ENCODE data around the gene NPIPB2. TPM values are rescaled to one million over a fixed set of nuclear protein-coding genes. Genes with fewer than 3 reads are reported as not detected.
A peak's percentile ranks its signal among the peaks of the same experiment; 100 is the strongest.
"Not testable (repeated sequence)": the region's sequence is repeated elsewhere in the genome, so short reads cannot be mapped to it uniquely, and the experiment has no call there.

NPIPB2 gene
- total and polyA plus RNA-seq, 10 of the 15 experiments (the other 5 are each of a cell fraction or from before 2014, with no cell fraction given): 1.9 to 29.3 (median 10.8) TPM

GRCh38 chr16:11972128-11972527, 30.3 kb upstream of the NPIPB2 start:
- Histone ChIP-seq H3K4me2 (ENCODE audit: control insufficient read depth, insufficient read depth) (no peak overlapping the region), H3K79me2 (ENCODE audit: control insufficient read depth, insufficient read depth, low read length) (peaks cover 33% of the 10 kb centered on the region), H3K4me3 (no peak overlapping the region), H2AFZ (ENCODE audit: control insufficient read depth, low read depth, low read length) (no peak overlapping the region), H4K20me1 (ENCODE audit: control insufficient read depth, insufficient read depth) (no peaks in the 10 kb centered on the region), H3K4me1 (ENCODE audit: control insufficient read depth, insufficient read depth, low read length) (peaks cover 19% of the 10 kb centered on the region), H3K36me3 (ENCODE audit: control insufficient read depth in 2 of 2, insufficient read depth in 2 of 2, low read length in 1 of 2) (peaks cover 0 to 32% of the 10 kb centered on the region in 2 experiments; a peak in 3 of 4 replicates), H3K9ac (ENCODE audit: control insufficient read depth, insufficient read depth, low read length) (no peak overlapping the region), H3K9me3 (replicated peaks; ENCODE audit: control insufficient read depth, insufficient read depth, low read length) (no peaks in the 10 kb centered on the region), H3K27ac (ENCODE audit: control insufficient read depth, insufficient read depth) (no peak overlapping the region), H3K27me3 (replicated peaks in 1 of 2; ENCODE audit: control insufficient read depth in 2 of 2, insufficient read depth in 2 of 2, low read length in 1 of 2) (no peaks in the 10 kb centered on the region)
- ChIA-PET SMC1A (ENCODE audit: uncharacterized antibody, unreplicated experiment) (interaction anchor here (0.7 to 2.6 kb wide), 5 partner anchors 8 to 23 kb away, joined by 3 to 10 read pairs (median 6); partner anchors contain the start of gene TNFRSF17), POLR2A (interaction anchor here (1.3 kb wide), 1 partner anchor 17 kb away, joined by 4 read pairs; no protein-coding TSS in a partner anchor), CTCF (interaction anchor here (1.1 to 2.4 kb wide), 4 partner anchors 13 to 96 kb away, joined by 3 to 12 read pairs (median 4); no protein-coding TSS in a partner anchor), RAD21 (ENCODE audit: unreplicated experiment) (no interaction called here)
- intact Hi-C loops (cut with micrococcal nuclease; ENCODE audit: unreplicated experiment): no loop called here
- TF ChIP-seq CTCF (IDR thresholded peaks at IDR 0.05 in 2 of 3, conservative IDR thresholded peaks at IDR 0.05 in 1 of 3; ENCODE audit: control insufficient read depth in 2 of 3, extremely low read depth in 1 of 3, insufficient read depth in 1 of 3, low read depth in 3 of 3, low read length in 3 of 3): peak; percentile 18 to 28 (median 21); a peak in 2 of 6 replicates
- no peak for TF ChIP-seq BACH1 (IDR thresholded peaks at IDR 0.05; ENCODE audit: borderline replicate concordance)
- ATAC-seq (no peak), DNase-seq (ENCODE audit: low read depth, low spot score) (no peak), FAIRE-seq (no peak)
- 74% methylated on average over 11 of the region's 11 CpGs for WGBS (ENCODE audit: insufficient coverage, insufficient replicate concordance, low lambda C conversion rate, missing lambda C conversion rate)
- in situ Hi-C loops (cut with MboI): loop anchor here (10.0 kb wide), 1 partner anchor 1007 kb away; no protein-coding TSS in a partner anchor
- BruUV-seq (replicated peaks): no TSS peak

GRCh38 chr16:11970292-11970691, 28.4 kb upstream of the NPIPB2 start:
- Histone ChIP-seq H3K4me1 (ENCODE audit: control insufficient read depth, insufficient read depth, low read length) (peaks cover 19% of the 10 kb centered on the region), H3K79me2 (ENCODE audit: control insufficient read depth, insufficient read depth, low read length) (peaks cover 37% of the 10 kb centered on the region), H3K27ac (ENCODE audit: control insufficient read depth, insufficient read depth) (peak overlapping the region; percentile 19; the same call in 1 of the 2 replicates), H3K36me3 (ENCODE audit: control insufficient read depth in 2 of 2, insufficient read depth in 2 of 2, low read length in 1 of 2) (peaks cover 0 to 32% of the 10 kb centered on the region in 2 experiments; a peak in 3 of 4 replicates), H3K4me2 (ENCODE audit: control insufficient read depth, insufficient read depth) (peak overlapping the region; percentile 67)
- WGBS (ENCODE audit: insufficient coverage, insufficient replicate concordance, low lambda C conversion rate, missing lambda C conversion rate): 0% methylated on average over 5 of the region's 5 CpGs
- FAIRE-seq; H2AFZ ChIP-seq (ENCODE audit: control insufficient read depth, low read depth, low read length); H3K9ac ChIP-seq (ENCODE audit: control insufficient read depth, insufficient read depth, low read length); DNase-seq (ENCODE audit: low read depth, low spot score); H3K4me3 ChIP-seq; H3K9me3 ChIP-seq (replicated peaks; ENCODE audit: control insufficient read depth, insufficient read depth, low read length); H3K27me3 ChIP-seq (replicated peaks in 1 of 2; ENCODE audit: control insufficient read depth in 2 of 2, insufficient read depth in 2 of 2, low read length in 1 of 2); intact Hi-C loops (cut with micrococcal nuclease; ENCODE audit: unreplicated experiment); BruUV-seq (replicated peaks); H4K20me1 ChIP-seq (ENCODE audit: control insufficient read depth, insufficient read depth): not testable (repeated sequence)
- RAD21 ChIA-PET (ENCODE audit: unreplicated experiment): interaction anchor here (0.8 to 8.0 kb wide), 5 partner anchors 9 to 97 kb away, joined by 3 to 162 read pairs (median 6); partner anchors contain the start of gene SNX29
- in situ Hi-C loops (cut with MboI): loop anchor here (10.0 kb wide), 1 partner anchor 1005 kb away; no protein-coding TSS in a partner anchor
- POLR2A ChIA-PET: interaction anchor here (0.5 to 9.6 kb wide), 4 partner anchors 9 to 30 kb away, joined by 3 to 171 read pairs (median 18); partner anchors contain the start of gene SNX29
- SMC1A ChIA-PET (ENCODE audit: uncharacterized antibody, unreplicated experiment): interaction anchor here (1.2 to 7.9 kb wide), 6 partner anchors 9 to 97 kb away, joined by 3 to 162 read pairs (median 4); partner anchors contain the start of gene SNX29
- CTCF ChIA-PET: interaction anchor here (1.1 to 8.5 kb wide), 3 partner anchors 9 to 53 kb away, joined by 3 to 73 read pairs (median 16); partner anchors contain the start of gene SNX29
- peak; percentile 27 for ATAC-seq
- peak; percentile 55; the same call in 1 of the 2 replicates for TF ChIP-seq NR2F1 (conservative IDR thresholded peaks at IDR 0.05)
- peak; percentile 50; the same call in 1 of the 2 replicates for TF ChIP-seq CREM (IDR thresholded peaks at IDR 0.05; ENCODE audit: low read depth)
- 0 out of 2 replicates have a peak, but pooled peaks have one; percentile 33 for TF ChIP-seq RELB (IDR thresholded peaks at IDR 0.05; ENCODE audit: low read depth)
- TF ChIP-seq PAX8 (IDR thresholded peaks at IDR 0.05): 0 out of 2 replicates have a peak, but pooled peaks have one; percentile 46
- peak; percentile 32 for TF ChIP-seq RAD51 (IDR thresholded peaks at IDR 0.05)
- TF ChIP-seq SKIL (IDR thresholded peaks at IDR 0.05; ENCODE audit: low read depth, poor library complexity, severe bottlenecking): peak; percentile 66
- 0 out of 2 replicates have a peak, but pooled peaks have one; percentile 15 for TF ChIP-seq HDGF (IDR thresholded peaks at IDR 0.05)

Measured in GM12878 (cell line).